Karpas-422 (cell line): ENCODE results near the gene EIF3A. TPM values are rescaled to one million over a fixed set of nuclear protein-coding genes. Genes with fewer than 3 reads are reported as not detected.
A peak's percentile ranks its signal among the peaks of the same experiment; 100 is the strongest.
"Not testable (repeated sequence)": the region's sequence is repeated elsewhere in the genome, so short reads cannot be mapped to it uniquely, and the experiment has no call there.

Source experiments
- DNase-seq: peaks from one replicate; pipeline ENCODE4 v3.0.0-alpha.2; 2015
- H2AFZ ChIP-seq: fragments of 200-600 bp; sonication (generic); 2 replicates; pipeline ENCODE4 v1.6.1; 2014; ENCODE audit warnings: antibody characterized with exemption, low read length, mixed read lengths
- H3K27ac ChIP-seq: fragments of 200-600 bp; sonication (generic); 2 replicates; pipeline ENCODE4 v1.5.1; 2014; ENCODE audit warnings: mild to moderate bottlenecking, low read length, moderate library complexity
- H3K27me3 ChIP-seq: fragments of 200-600 bp; sonication (generic); 2 replicates; pipeline ENCODE4 v1.6.1; 2014; ENCODE audit warnings: low read length, mixed read lengths
- H3K36me3 ChIP-seq: fragments of 200-600 bp; sonication (generic); 2 replicates; pipeline ENCODE4 v1.6.1; 2014; ENCODE audit warnings: low read length, mixed read lengths; ENCODE audit not compliant: insufficient read depth
- H3K4me1 ChIP-seq: fragments of 200-600 bp; sonication (generic); 2 replicates; pipeline ENCODE4 v1.6.1; 2014; ENCODE audit warnings: mild to moderate bottlenecking, low read length, mixed read lengths
- H3K4me2 ChIP-seq: fragments of 200-600 bp; sonication (generic); 2 replicates; pipeline ENCODE4 v1.6.1; 2014; ENCODE audit warnings: low read length, low read depth, mild to moderate bottlenecking; ENCODE audit not compliant: poor library complexity, severe bottlenecking
- H3K4me3 ChIP-seq: fragments of 200-600 bp; sonication (generic); 2 replicates; pipeline ENCODE4 v1.5.1; 2014; ENCODE audit warnings: mild to moderate bottlenecking, antibody characterized with exemption, low read length, mixed read lengths
- H3K79me2 ChIP-seq: fragments of 200-600 bp; sonication (generic); 2 replicates; pipeline ENCODE4 v1.6.1; 2014; ENCODE audit warnings: mild to moderate bottlenecking, low read length, mixed read lengths
- H3K9ac ChIP-seq: fragments of 200-600 bp; sonication (generic); 2 replicates; pipeline ENCODE4 v1.6.0; 2014; ENCODE audit warnings: low read length
- H3K9me2 ChIP-seq: fragments of 200-600 bp; sonication (generic), shearing (Covaris generic); replicated peaks from 2 replicates; pipeline ENCODE4 v1.6.0; 2014; ENCODE audit warnings: mild to moderate bottlenecking, low read length, moderate library complexity; ENCODE audit not compliant: insufficient read depth
- H3K9me3 ChIP-seq: fragments of 300-700, 200-600 bp; sonication (generic); 2 replicates; pipeline ENCODE4 v1.6.1; 2014; ENCODE audit warnings: low read length, mixed read lengths
- H4K20me1 ChIP-seq: fragments of 200-600 bp; sonication (generic); 2 replicates; pipeline ENCODE4 v1.6.1; 2014; ENCODE audit warnings: mild to moderate bottlenecking, antibody characterized with exemption, low read length, low read depth; ENCODE audit not compliant: insufficient read depth
- total RNA-seq: library from RNA; depleted of rRNA; stranded (reverse); fragments of >200 nt; shearing (Covaris generic); gene quantifications from 2 replicates; pipeline ENCODE4 v1.2.3, GENCODE V29; 2014; ENCODE audit warnings: low replicate concordance

The EIF3A gene
- total RNA-seq, 1 experiment from 2014 or later: 92.1 TPM

GRCh38 chr10:119116326-119116951 is 35.8 kb upstream of the EIF3A start:
- H3K36me3 ChIP-seq: peaks cover 28% of the 10 kb centered on the region
- no peaks in the 10 kb centered on the region for H3K27me3 ChIP-seq
- H3K27ac ChIP-seq: no peak overlapping the region
- peaks cover 7% of the 10 kb centered on the region; the same call in 1 of the 2 replicates for H3K4me1 ChIP-seq
- H3K79me2 ChIP-seq: no peaks in the 10 kb centered on the region
- no peak overlapping the region for H2AFZ ChIP-seq
- no peaks in the 10 kb centered on the region for H4K20me1 ChIP-seq
- no peak overlapping the region for H3K9ac ChIP-seq
- H3K9me3 ChIP-seq: no peaks in the 10 kb centered on the region
- H3K4me2 ChIP-seq: no peak overlapping the region
- no peaks in the 10 kb centered on the region for H3K9me2 ChIP-seq
- DNase-seq: no peak
- H3K4me3 ChIP-seq: no peak overlapping the region

- Histone ChIP-seq H3K9me3 (no peaks in the 10 kb centered on the region), H3K4me3 (no peak overlapping the region), H3K4me1 (peaks cover 7% of the 10 kb centered on the region; the same call in 1 of the 2 replicates), H3K27me3 (no peaks in the 10 kb centered on the region), H3K36me3 (peaks cover 29% of the 10 kb centered on the region), H3K9me2 (no peaks in the 10 kb centered on the region), H3K9ac (no peak overlapping the region), H4K20me1 (no peaks in the 10 kb centered on the region), H3K79me2 (no peaks in the 10 kb centered on the region), H2AFZ (no peak overlapping the region), H3K4me2 (no peak overlapping the region), H3K27ac (no peak overlapping the region)
- DNase-seq: no peak
Observed at GRCh38 chr10:119115926-119116325, 35.3 kb upstream of the EIF3A start.

- Histone ChIP-seq H2AFZ (no peak overlapping the region), H3K4me1 (no peaks in the 10 kb centered on the region), H3K4me2 (no peak overlapping the region), H3K27me3 (no peaks in the 10 kb centered on the region), H3K9ac (no peak overlapping the region), H3K9me2 (no peaks in the 10 kb centered on the region), H3K27ac (no peak overlapping the region), H4K20me1 (no peaks in the 10 kb centered on the region), H3K9me3 (no peaks in the 10 kb centered on the region), H3K4me3 (no peak overlapping the region), H3K79me2 (no peaks in the 10 kb centered on the region), H3K36me3 (peaks cover 21% of the 10 kb centered on the region)
- DNase-seq: no peak
Observed at GRCh38 chr10:119113751-119114732, 33.4 kb upstream of the EIF3A start.

GRCh38 chr10:119112056-119112455 is 31.4 kb upstream of the EIF3A start:
- Histone ChIP-seq H3K27ac (no peak overlapping the region), H3K4me2 (no peak overlapping the region), H3K4me3 (no peak overlapping the region), H3K79me2 (no peaks in the 10 kb centered on the region), H3K9me2 (no peaks in the 10 kb centered on the region), H4K20me1 (no peaks in the 10 kb centered on the region), H3K9me3 (no peaks in the 10 kb centered on the region), H3K4me1 (no peaks in the 10 kb centered on the region), H2AFZ (no peak overlapping the region), H3K27me3 (no peaks in the 10 kb centered on the region), H3K9ac (no peak overlapping the region), H3K36me3 (peaks cover 16% of the 10 kb centered on the region)
- no peak for DNase-seq

GRCh38 chr10:119107771-119108170 is 27.2 kb upstream of the EIF3A start:
- not testable (repeated sequence) for DNase-seq

GRCh38 chr10:119107106-119107505 is 26.5 kb upstream of the EIF3A start:
- not testable (repeated sequence) for H3K27me3 ChIP-seq, DNase-seq, H4K20me1 ChIP-seq, H3K27ac ChIP-seq, H3K9ac ChIP-seq, H2AFZ ChIP-seq, H3K4me2 ChIP-seq, H3K4me3 ChIP-seq, H3K36me3 ChIP-seq, H3K9me2 ChIP-seq, H3K9me3 ChIP-seq
- Histone ChIP-seq H3K79me2 (peaks cover 19% of the 10 kb centered on the region), H3K4me1 (peaks cover 23% of the 10 kb centered on the region)

More at GRCh38 chr10:119107771-119108170, 27.2 kb upstream of the EIF3A start:
- not testable (repeated sequence) for H3K4me2 ChIP-seq, H3K4me3 ChIP-seq, H4K20me1 ChIP-seq, H3K27me3 ChIP-seq, H2AFZ ChIP-seq, H3K9me3 ChIP-seq, H3K27ac ChIP-seq, H3K9me2 ChIP-seq, H3K9ac ChIP-seq, H3K36me3 ChIP-seq
- Histone ChIP-seq H3K79me2 (peaks cover 19% of the 10 kb centered on the region), H3K4me1 (peaks cover 17% of the 10 kb centered on the region)

- H2AFZ ChIP-seq, H3K27ac ChIP-seq, DNase-seq, H3K9ac ChIP-seq, H3K36me3 ChIP-seq, H3K9me2 ChIP-seq, H3K27me3 ChIP-seq, H4K20me1 ChIP-seq, H3K4me3 ChIP-seq, H3K9me3 ChIP-seq: not testable (repeated sequence)
- peak overlapping the region; percentile 81 for H3K4me2 ChIP-seq
- peaks cover 27% of the 10 kb centered on the region for H3K4me1 ChIP-seq
- peaks cover 19% of the 10 kb centered on the region for H3K79me2 ChIP-seq
Observed at GRCh38 chr10:119105899-119106298, 25.3 kb upstream of the EIF3A start.

GRCh38 chr10:119105155-119105554 is 24.5 kb upstream of the EIF3A start:
- H3K79me2 ChIP-seq: peaks cover 19% of the 10 kb centered on the region
- peaks cover 27% of the 10 kb centered on the region for H3K4me1 ChIP-seq
- no peak for DNase-seq
- no peaks in the 10 kb centered on the region for H3K9me2 ChIP-seq
- H3K27me3 ChIP-seq: no peaks in the 10 kb centered on the region
- H3K4me2 ChIP-seq: peak overlapping the region; percentile 81
- H3K9me3 ChIP-seq: no peaks in the 10 kb centered on the region
- no peaks in the 10 kb centered on the region for H3K36me3 ChIP-seq
- 0 out of 2 replicates have a peak overlapping the region, but pooled peaks have one; percentile 42 for H3K27ac ChIP-seq
- no peak overlapping the region for H2AFZ ChIP-seq
- no peaks in the 10 kb centered on the region for H4K20me1 ChIP-seq
- H3K4me3 ChIP-seq: peak overlapping the region; percentile 87
- peak overlapping the region; percentile 86 for H3K9ac ChIP-seq
